HFF-Myc (cell line): ENCODE results near the gene KCNQ5.

Experiments
- DNase-seq: peaks from one replicate; pipeline ENCODE4 v3.0.0-alpha.2; 2011; ENCODE audit warnings: low read depth; ENCODE audit errors: extremely low read depth
- H3K4me3 ChIP-seq: replicated peaks from 2 replicates; pipeline ENCODE4 v1.5.1; 2011; ENCODE audit warnings: low read depth, mild to moderate bottlenecking, control low read depth, low read length
- TF ChIP-seq, protein P1 (sequence below): IDR thresholded peaks from 2 replicates; pipeline ENCODE4 v1.5.1; 2012; ENCODE audit warnings: mild to moderate bottlenecking, low read depth, low read length, control low read depth; ENCODE audit errors: missing control alignments

Gene KCNQ5

DNA sequence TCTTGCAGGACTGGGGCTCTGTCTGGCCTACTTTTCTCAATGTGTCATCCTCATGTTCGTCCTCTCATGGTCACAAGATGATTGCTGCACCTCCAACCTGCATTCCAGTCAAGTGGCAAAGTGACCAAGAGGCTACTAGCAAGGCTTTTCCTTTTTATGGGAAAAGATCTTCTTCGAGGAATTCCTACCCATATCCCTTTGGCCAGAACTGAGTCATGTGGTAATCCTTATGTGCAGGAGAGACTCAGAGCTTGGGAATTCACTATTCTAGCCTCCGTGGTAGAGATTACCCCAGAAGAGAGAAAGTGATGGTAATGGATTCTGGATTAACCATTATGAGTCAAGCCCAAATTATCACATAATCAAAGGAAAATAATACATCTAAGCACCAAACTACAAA, 162.7 kb downstream of the KCNQ5 start:
- TF ChIP-seq, protein P1, sequence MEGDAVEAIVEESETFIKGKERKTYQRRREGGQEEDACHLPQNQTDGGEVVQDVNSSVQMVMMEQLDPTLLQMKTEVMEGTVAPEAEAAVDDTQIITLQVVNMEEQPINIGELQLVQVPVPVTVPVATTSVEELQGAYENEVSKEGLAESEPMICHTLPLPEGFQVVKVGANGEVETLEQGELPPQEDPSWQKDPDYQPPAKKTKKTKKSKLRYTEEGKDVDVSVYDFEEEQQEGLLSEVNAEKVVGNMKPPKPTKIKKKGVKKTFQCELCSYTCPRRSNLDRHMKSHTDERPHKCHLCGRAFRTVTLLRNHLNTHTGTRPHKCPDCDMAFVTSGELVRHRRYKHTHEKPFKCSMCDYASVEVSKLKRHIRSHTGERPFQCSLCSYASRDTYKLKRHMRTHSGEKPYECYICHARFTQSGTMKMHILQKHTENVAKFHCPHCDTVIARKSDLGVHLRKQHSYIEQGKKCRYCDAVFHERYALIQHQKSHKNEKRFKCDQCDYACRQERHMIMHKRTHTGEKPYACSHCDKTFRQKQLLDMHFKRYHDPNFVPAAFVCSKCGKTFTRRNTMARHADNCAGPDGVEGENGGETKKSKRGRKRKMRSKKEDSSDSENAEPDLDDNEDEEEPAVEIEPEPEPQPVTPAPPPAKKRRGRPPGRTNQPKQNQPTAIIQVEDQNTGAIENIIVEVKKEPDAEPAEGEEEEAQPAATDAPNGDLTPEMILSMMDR = no peak
- no peak overlapping the region for H3K4me3 ChIP-seq
- DNase-seq = peak; percentile 61

DNA sequence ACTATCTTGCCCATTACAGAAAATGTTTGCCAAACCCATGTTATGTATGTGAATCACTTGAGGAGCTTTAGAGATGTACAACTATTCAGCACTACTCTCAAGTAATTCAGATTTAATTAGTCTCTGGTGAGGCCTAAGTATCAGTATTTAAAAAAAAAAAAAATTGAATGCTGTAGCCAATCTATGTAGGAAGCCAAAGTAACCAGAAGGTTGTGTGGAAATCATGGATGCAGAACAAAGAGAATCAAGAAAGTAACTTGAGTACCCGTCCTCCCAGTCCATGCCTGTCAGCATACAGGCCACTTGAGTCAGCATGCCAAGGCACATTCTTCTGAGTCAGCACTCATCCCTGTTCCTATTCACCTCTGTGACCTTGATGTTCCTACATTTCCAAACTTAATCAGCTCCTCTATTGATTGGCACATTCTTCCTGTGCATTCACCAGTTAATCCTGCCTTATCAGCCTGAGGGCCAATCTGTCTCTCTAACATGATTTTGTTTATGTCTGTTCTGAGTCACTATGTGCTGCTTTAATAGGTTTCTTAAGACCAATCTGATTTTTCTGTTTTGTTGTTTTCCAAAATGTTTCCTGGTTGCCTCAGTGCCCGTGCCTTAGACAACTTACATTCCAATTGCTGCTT, 165.6 kb downstream of the KCNQ5 start:
- TF ChIP-seq, protein P1 = no peak
- peak; percentile 74 for DNase-seq
- H3K4me3 ChIP-seq = no peak overlapping the region

DNA sequence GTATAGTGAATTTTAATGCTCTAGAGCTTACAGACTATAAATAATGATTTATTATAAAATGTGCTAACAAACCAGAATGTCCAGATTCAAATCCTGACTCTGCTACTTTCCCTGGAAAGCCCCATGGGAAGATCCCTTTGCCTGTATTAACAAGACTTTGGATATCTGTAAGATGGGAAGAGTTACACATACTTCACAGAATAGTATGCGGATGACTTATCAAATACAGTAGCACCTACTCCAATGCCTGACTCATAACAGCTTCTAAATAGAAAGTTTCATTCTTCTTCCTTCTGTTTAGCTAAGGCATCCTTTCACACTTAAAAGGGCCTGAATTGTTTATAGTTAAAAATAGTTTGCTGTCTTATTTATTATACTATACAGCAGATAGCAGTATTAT, 166.3 kb downstream of the KCNQ5 start:
- TF ChIP-seq, protein P1 = no peak
- H3K4me3 ChIP-seq = no peak overlapping the region
- DNase-seq = no peak

DNA sequence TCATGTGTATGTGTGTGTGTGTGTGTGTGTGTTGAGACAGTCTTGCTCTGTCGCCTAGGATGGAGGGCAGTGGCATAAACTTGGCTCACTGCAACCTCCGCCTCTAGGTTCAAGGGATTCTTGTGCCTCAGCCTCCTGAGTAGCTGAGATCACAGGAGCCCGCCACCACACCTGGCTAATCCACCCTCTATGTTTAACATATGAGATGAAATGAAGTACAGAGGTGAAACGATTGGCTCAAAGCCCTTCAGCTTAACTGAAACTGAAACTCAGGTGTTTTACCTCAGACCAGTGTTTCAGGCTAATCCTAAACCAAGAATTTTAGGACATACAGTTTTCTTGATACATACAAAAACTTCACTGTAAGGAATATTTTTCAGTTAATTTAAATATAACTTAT, 167.3 kb downstream of the KCNQ5 start:
- no peak for DNase-seq
- no peak overlapping the region for H3K4me3 ChIP-seq
- TF ChIP-seq, protein P1 = no peak

DNA sequence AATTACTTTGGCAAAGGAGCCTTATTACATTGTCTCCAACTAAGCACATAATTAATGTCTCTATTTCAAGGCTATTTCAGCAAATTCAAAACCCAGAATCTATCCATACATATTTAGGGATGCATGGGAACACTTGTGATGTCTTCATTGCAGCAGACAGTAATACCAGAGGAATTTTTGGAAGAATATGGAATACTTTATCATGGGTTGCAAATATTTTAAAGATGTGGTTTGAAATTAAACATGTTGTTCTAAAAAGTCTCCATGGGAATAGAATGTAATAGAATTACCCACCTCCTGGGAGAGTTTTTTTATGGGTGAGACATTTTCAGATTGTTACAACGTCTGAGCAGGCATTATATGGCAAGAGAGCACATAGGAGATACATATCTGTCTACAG, 170.8 kb downstream of the KCNQ5 start:
- H3K4me3 ChIP-seq = no peak overlapping the region
- DNase-seq = no peak
- TF ChIP-seq, protein P1 = no peak

DNA sequence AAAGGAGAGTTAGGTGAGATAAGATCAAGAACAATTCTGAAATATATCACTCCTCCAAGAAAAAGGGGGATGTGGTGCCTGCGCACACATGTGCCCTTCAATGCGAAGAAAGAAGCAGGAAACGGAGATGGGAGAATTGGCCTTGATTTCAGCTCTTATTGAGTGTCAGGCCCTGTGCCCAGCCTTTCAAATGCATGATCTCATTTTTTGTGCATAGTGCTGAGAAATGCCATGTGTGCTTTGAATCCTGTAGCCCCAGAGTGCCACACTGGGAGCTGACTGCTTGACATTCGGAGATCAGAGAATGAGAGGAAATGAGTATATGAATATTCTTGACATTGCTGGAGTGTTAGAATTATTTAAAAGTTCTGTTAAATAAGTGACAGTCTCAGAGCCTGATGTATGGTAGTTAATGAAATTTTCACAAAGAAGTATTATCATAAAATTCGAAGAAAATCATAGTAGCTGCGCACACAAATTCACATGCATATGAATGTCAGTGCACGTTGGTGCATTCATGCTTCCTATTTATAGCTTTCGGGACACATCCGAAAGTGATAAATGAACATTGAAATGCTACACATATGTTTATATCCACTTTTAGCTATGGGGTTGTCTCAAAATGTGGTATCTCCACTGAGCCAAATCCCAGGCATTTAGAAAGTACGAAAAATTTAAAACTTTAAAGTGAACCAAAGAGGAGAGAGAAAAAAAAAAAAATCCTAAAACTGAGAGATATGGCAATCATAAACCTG, 172.0 kb downstream of the KCNQ5 start:
- TF ChIP-seq, protein P1 = no peak
- no peak for DNase-seq
- H3K4me3 ChIP-seq = no peak overlapping the region
